ENCODE results near the gene MEIS1. TPM values are rescaled to one million over a fixed set of nuclear protein-coding genes. Genes with fewer than 3 reads are reported as not detected.

MEIS1 gene
- total and polyA plus RNA-seq, 11 donors = 12.9 to 55.7 (median 41.8) TPM

DNA sequence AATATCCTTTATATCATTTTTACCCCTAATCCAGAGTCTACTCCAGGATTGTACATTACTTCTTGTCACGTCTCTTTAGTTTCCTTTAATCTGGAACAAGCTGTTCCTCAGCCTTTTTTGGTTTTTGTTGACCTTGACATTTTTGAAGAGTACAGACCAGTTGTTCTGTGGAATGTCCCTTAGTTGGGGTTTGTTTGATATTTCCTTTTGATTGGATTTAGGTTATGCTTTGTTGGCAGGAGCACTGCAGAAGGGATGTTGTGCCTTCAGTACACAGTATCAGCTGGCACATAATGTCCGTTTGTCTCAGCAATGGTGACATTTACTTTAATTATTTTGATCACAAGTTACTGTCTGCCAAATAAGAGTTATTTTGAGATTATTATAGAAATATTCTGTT is 160.6 kb downstream of the MEIS1 start:
- Histone ChIP-seq H3K4me3 (no peak overlapping the region), H3K27me3 (peaks cover 0 to 9% (median 0%) of the 10 kb centered on the region in 9 donors), H3K36me3 (no peaks in the 10 kb centered on the region), H3K27ac (no peak overlapping the region), H3K4me1 (no peaks in the 10 kb centered on the region), H3K9me3 (peaks cover 0 to 7% (median 0%) of the 10 kb centered on the region in 12 donors)
- DNase-seq (no peak), ATAC-seq (peak in 1 of 4 donors; percentile 69)
- no peak for TF ChIP-seq POLR2A (IDR thresholded peaks at IDR 0.05)
- TF ChIP-seq CTCF (IDR thresholded peaks at IDR 0.05) = no peak
- intact Hi-C loops (cut with DNase I) = no loop called here
- 37 to 68% (median 47%) methylated on average over 2 of the region's 2 CpGs for WGBS, 4 donors

GRCh38 chr2:66596256-66596655 is 161.3 kb downstream of the MEIS1 start:
- no peaks in the 10 kb centered on the region for H3K36me3 ChIP-seq
- H3K27me3 ChIP-seq = peaks cover 0 to 12% (median 0%) of the 10 kb centered on the region in 9 donors
- H3K9me3 ChIP-seq = peaks cover 0 to 7% (median 0%) of the 10 kb centered on the region in 12 donors
- 84 to 92% (median 88%) methylated on average over 2 of the region's 2 CpGs for WGBS, 4 donors
- intact Hi-C loops (cut with DNase I) = no loop called here
- no peaks in the 10 kb centered on the region for H3K4me1 ChIP-seq
- ATAC-seq (no peak), DNase-seq (no peak)
- no peak overlapping the region for H3K27ac ChIP-seq
- TF ChIP-seq POLR2A (IDR thresholded peaks at IDR 0.05) (no peak), CTCF (IDR thresholded peaks at IDR 0.05) (no peak)
- H3K4me3 ChIP-seq = no peak overlapping the region

DNA sequence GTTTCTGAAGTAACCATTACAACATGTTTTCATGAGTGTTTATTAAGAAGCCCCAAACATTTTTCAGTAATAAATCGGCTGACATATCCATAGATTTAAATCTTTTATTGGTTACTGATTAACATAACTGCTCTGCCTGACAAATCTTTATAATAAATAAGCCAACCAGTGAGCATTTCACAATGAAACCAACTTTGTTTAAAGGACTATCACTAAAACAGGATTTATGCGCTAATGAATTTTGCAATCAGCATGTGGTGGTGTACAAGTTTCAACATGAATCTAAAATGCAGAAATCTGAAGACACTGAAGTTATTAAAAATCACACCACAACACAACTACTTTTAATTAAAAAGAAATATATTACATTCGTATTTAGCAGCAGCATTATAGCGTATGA is 166.7 kb downstream of the MEIS1 start:
- DNase-seq (no peak), ATAC-seq (no peak)
- Histone ChIP-seq H3K4me3 (no peak overlapping the region), H3K9me3 (peaks cover 0 to 7% (median 0%) of the 10 kb centered on the region in 12 donors), H3K36me3 (no peaks in the 10 kb centered on the region), H3K4me1 (no peaks in the 10 kb centered on the region), H3K27me3 (peaks cover 0 to 12% (median 0%) of the 10 kb centered on the region in 9 donors), H3K27ac (no peak overlapping the region)
- no peak for TF ChIP-seq CTCF (IDR thresholded peaks at IDR 0.05)
- TF ChIP-seq POLR2A (IDR thresholded peaks at IDR 0.05) = no peak
- intact Hi-C loops (cut with DNase I) = no loop called here
- 60 to 69% (median 68%) methylated on average over 4 of the region's 4 CpGs for WGBS, 4 donors

- Histone ChIP-seq H3K4me1 (no peaks in the 10 kb centered on the region), H3K36me3 (no peaks in the 10 kb centered on the region), H3K27ac (no peak overlapping the region), H3K4me3 (no peak overlapping the region), H3K27me3 (peaks cover 0 to 12% (median 0%) of the 10 kb centered on the region in 9 donors), H3K9me3 (peaks cover 0 to 7% (median 0%) of the 10 kb centered on the region in 12 donors)
- intact Hi-C loops (cut with DNase I) = no loop called here
- TF ChIP-seq POLR2A (IDR thresholded peaks at IDR 0.05) (no peak), CTCF (IDR thresholded peaks at IDR 0.05) (no peak)
- no peak for ATAC-seq
- no peak for DNase-seq
These were observed 167.4 kb downstream of the MEIS1 start for GRCh38 chr2:66602341-66602740.
